Stimulated activated CD8-positive, alpha-beta memory T cell treated with anti-CD3 and anti-CD28 coated beads, Interleukin-15, amount 100 ng/mL, for 1 hour (primary cell): ENCODE results near the gene CFAP100.

Experiments used
- DNase-seq: peaks from one replicate; pipeline ENCODE4 v3.0.0-alpha.2; 2020; ENCODE audit warnings: low read depth

CFAP100 gene

GRCh38 chr3:126373682-126374601 is 20.8 kb upstream of the CFAP100 start:
- DNase-seq: no peak

- DNase-seq: no peak
These were observed 18.8 kb upstream of the CFAP100 start for GRCh38 chr3:126375835-126376331.

- DNase-seq: no peak
These were observed 18.3 kb upstream of the CFAP100 start for GRCh38 chr3:126376444-126376843.

- DNase-seq: no peak
These were observed 17.5 kb upstream of the CFAP100 start for GRCh38 chr3:126377211-126377610.

- DNase-seq: no peak
These were observed 16.4 kb upstream of the CFAP100 start for GRCh38 chr3:126378341-126378751.

- DNase-seq: no peak
These were observed 14.5 kb upstream of the CFAP100 start for GRCh38 chr3:126380011-126380768.

GRCh38 chr3:126381966-126382365 is 12.7 kb upstream of the CFAP100 start:
- no peak for DNase-seq

- no peak for DNase-seq
These were observed 5.5 kb upstream of the CFAP100 start for GRCh38 chr3:126389112-126389793.

- DNase-seq: no peak
These were observed 4.9 kb upstream of the CFAP100 start for GRCh38 chr3:126389794-126390146.

GRCh38 chr3:126390201-126390600 is 4.5 kb upstream of the CFAP100 start:
- no peak for DNase-seq

- DNase-seq: no peak
These were observed 4.0 kb upstream of the CFAP100 start for GRCh38 chr3:126390751-126391150.

- no peak for DNase-seq
These were observed 3.1 kb upstream of the CFAP100 start for GRCh38 chr3:126391631-126392030.

- DNase-seq: no peak
These were observed 2.5 kb upstream of the CFAP100 start for GRCh38 chr3:126392246-126392645.

GRCh38 chr3:126393563-126393962 is 1.1 kb upstream of the CFAP100 start:
- no peak for DNase-seq

- DNase-seq: no peak
These were observed 240 bp downstream of the CFAP100 start for GRCh38 chr3:126394977-126395321.

GRCh38 chr3:126395846-126396513 is 1.3 kb downstream of the CFAP100 start:
- DNase-seq: no peak

- DNase-seq: no peak
These were observed 1.8 kb downstream of the CFAP100 start for GRCh38 chr3:126396536-126396935.

- DNase-seq: no peak
These were observed 3.1 kb downstream of the CFAP100 start for GRCh38 chr3:126397610-126398422.

- DNase-seq: no peak
These were observed 4.0 kb downstream of the CFAP100 start for GRCh38 chr3:126398423-126399350.

GRCh38 chr3:126399351-126399735 is 4.6 kb downstream of the CFAP100 start:
- no peak for DNase-seq
